Cardiac septum (tissue), 1 donor: ENCODE results near the gene RAB35. TPM values are rescaled to one million over a fixed set of nuclear protein-coding genes. Genes with fewer than 3 reads are reported as not detected.
"Not testable (repeated sequence)": the region's sequence is repeated elsewhere in the genome, so short reads cannot be mapped to it uniquely, and the experiment has no call there.

Experiments
- DNase-seq: peaks from one replicate; pipeline ENCODE4 v3.0.0-alpha.2; 2020; ENCODE audit warnings: low spot score
- intact Hi-C: fragments of 100-400 bp; cut with DNase I; formaldehyde crosslinking; loops from one replicate; pipeline ENCODE4 v1.14.0; 2022
- total RNA-seq: library from RNA; stranded (reverse); fragmentation: NEBNext Ultra II Directional; extraction: Animal tissue kit (Norgen Biotek cat#: 25700); gene quantifications from one replicate; pipeline ENCODE4 v1.2.1, GENCODE V29; 2021
- donor health status: DM: no; HTN: no; CAD: no.

The RAB35 gene
- total RNA-seq, 1 donor from 2014 or later, result 33.0 TPM

DNA sequence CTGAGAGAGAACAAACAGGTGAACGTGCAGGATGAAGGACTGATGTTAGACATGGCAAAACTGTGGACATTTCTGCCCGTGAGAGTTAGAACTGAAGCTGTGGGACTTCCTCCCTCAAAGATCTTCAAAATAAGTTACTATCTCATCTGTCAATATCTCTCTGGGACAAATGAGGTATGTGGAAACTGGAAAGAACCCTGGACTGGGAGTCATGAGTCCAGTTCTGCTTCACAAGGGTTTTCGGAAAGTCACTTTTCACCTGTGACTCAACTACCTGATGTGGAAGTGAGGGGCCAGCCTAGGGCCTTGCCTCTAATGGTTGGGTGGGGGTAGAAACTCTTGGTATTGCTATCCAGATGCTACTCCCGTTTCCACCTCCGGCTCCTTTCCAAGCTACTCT, 47.3 kb downstream of the RAB35 start:
- intact Hi-C loops, result no loop called here
- DNase-seq, result no peak

DNA sequence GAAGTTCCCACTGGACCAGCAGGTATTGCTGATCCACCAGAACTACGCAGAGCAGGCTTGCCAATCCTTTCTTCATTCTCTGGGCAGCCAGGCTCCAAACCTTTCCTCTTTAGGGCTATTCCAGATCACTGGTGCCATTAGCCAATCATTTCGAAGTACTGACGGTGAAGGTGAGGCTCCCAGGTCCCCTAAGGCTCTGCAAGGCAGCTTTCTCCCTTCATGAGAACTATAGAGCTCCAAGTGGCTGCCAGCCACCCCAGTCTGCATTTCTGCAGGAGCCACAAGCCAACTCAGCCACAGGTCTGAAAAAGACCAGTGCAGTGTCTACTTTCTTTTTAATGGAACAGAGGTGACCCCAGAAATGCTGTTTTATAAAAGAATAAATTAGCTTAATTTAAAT, 48.7 kb downstream of the RAB35 start:
- DNase-seq, result no peak
- intact Hi-C loops, result no loop called here

DNA sequence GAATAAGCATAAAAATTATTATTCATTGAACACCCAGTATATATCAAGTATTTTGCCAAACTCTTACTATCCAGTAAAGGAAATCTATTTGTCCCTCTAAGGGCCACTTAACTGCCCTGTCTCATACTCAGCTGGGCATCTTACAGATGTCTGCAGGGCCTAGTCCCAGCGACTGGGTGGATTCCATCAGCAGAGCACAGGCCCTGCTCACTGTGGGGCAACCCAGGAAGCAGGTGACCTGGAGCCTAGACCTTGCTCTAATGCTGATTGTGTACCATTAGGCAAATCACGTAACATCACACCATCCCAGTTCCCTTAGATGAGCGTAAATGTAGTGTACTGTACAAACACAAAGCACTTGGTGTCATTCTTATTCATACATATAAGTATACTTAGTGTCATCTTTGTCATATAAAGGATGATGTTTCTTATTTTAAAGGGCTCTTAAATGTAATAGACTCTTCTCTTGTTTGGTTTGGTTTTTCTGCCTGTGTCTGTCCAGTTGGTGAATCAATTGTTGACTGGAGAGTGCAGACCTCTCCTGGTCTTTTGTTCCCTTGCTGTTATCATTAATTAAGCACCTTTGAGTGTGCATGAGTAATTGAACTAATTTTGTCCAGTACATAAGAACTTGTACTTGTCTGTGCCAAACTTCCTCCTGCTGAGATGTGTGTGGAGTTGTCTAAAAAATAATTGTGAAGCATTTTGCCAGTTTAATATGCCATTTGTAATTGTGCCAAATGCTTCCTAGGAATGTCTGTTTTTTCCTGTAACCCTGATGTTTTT, 49.3 kb downstream of the RAB35 start:
- no peak for DNase-seq
- intact Hi-C loops, result no loop called here

DNA sequence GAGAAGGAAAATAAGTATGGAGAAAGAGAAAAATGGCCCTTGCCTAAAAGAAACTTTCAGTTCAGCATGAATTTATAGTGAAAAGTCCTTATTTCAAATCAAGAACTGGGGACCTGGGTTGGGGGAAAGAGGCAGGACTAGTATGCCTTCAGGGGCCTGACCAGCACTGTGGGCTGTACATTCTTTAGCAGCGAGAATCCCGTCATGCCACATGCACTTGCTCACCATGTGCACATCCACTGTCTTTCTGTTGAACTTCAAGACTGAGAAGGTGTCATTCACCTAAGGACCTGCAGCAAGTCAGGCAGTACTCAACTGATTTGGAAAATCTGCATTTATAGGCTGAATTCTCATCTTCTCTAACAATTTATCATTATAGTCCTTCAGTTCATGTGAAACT, 50.2 kb downstream of the RAB35 start:
- no peak for DNase-seq
- intact Hi-C loops, result no loop called here

DNA sequence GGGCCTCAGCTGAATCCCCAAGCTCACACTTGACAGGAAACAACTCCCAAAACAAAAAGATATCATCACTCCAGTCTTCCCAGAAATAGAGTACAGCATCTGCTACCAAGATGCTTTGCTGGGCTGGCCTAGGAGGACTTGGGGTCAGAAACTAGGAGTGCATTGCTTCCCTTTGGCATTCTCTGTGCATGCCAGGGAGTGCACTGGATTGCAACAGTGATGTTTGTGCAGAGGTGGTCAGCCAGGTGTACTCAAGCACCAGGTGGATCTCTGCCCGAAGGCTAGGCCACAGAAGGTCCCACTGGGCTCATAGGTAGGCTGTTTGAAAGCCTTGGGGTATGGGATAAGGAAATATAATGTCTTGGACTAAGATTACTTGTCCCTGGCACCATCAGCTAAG, 51.1 kb downstream of the RAB35 start:
- intact Hi-C loops, result no loop called here

DNA sequence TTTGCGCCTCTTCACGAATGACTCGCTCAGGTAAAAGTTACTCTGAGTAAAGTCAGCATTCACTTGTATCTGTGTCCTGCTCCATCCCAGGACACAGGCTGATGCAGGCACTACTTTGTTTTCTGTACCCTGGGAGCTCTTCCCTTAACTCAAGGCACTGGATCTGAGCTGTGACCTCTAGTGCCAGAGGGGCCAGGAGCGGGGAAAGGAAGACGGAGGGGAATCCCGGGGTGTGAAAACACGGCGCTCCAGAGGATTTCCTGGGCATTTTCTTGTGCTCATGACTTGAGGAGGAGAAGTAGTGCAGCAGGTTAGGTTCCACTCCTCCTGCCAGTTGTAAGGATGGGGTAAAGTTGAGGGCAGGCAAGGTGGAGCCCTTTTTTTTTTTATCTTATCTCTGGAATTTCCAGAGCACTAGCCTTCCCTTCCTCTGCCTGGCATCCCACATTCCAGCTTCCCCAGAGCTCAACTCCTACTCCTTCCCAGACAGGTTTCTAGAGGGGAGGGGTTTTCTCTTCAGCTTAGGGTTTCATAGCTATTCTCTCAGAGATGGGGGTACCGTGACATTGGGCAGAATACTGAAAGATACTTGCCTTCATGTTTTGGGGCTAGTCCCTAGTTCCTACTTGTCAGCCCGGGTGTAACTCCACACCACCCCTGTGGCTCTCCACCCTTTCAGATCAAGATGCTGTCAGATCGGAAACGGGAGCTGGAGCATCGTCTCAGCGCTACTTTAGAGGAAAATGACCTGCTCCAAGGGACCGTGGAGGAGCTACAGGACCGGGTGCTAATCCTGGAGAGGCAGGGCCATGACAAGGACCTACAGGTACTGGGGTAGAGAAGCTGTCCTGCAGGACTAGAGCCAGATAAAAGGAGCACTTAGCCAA, 52.3 kb downstream of the RAB35 start:
- DNase-seq, result no peak
- intact Hi-C loops, result no loop called here

More for the DNA sequence above, 51.1 kb downstream of the RAB35 start:
- DNase-seq, result no peak

DNA sequence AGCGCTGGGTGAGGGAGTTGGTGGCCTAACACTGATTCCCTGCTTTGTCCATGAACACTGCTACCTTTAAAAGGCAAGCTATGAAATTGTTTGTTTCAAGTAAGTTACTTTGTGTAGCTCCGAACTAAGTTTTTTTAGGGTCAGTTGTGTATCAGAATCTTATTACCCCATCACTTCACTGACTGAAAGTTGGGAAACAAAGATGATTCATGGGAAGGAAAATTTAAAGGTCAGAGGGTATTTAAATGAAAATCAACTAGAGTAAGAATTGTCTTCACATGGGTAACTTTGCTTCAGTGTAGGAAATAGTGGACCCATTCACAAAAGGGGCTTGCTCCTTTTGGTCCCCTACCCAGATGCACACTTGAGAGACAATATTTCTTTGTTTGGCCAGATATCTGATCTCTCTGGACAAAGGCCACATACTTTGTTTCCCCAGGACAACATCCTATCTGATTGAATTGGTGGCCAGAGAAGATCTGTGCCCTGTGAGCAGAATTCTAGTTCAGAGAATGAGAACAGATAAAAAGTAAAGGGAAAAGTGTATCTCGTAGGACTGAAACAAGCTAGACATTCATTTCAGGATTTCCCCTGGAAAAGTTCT, 53.5 kb downstream of the RAB35 start:
- DNase-seq, result no peak
- intact Hi-C loops, result no loop called here

DNA sequence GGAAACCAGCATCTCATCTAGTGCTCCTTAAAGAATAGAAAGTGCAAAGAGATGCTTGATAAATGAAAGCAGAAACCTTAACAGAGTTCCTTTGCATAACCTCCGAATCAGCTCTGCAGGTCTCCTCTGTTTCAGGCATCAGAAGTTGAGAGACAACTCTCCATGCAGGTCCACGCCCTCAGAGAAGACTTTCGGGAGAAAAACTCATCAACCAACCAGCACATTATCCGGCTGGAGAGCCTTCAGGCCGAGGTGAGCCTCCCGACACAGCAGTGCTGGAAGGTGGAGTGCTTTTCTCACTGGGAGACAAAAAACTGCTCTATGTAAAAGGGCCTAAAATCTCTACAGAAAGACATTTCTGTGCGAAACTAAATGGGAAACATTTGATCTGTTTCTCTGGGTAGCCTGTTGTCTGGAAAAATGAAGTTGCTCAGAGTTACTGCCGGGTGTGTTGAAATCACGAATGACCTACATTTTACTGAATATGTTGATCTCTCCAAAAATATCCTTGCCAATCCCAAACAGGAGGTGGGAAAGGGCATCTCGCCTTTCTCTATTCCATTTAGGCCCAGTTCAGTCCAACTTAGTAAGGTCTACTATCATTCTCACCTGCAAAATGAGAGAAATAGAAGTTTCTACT, 54.9 kb downstream of the RAB35 start:
- no peak for DNase-seq
- intact Hi-C loops, result no loop called here

DNA sequence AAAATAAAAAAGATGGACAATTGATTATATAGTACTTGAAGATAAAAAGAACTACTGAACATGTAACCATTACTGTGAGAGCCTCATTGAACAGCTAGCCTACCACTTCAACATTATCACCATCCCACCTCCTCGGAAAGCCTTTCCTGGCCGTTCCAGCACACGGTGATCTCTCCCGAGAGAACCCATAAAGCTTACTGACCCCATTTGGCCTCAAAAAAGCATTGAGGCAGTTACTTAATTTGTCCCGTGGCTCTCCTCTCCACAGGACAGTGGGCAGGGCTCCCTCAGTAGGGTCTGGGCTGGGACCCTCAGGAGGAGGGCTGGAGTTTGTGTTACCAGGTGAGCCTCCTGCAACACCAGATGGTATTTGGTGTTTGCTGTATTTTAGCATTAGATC, 55.8 kb downstream of the RAB35 start:
- intact Hi-C loops, result no loop called here
- DNase-seq, result no peak

DNA sequence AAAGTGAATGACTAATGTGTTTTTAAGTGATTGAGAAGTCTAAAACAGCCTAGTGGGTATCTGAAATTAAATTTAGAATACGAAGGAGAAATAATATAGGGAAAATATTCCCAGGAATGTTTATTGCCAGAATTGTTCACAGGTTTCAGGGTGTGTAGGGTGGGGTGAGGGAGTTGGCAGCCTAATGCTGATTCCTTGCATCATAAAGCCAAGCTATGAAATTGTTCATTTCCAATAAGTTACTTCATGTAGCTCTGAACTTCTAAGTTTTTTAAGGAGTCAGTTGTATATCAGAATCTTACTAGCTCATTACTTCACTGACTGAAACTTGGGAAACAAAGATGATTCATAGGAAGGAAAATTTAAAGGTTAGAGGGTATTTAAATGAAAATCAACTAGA, 56.4 kb downstream of the RAB35 start:
- intact Hi-C loops, result no loop called here
- no peak for DNase-seq

DNA sequence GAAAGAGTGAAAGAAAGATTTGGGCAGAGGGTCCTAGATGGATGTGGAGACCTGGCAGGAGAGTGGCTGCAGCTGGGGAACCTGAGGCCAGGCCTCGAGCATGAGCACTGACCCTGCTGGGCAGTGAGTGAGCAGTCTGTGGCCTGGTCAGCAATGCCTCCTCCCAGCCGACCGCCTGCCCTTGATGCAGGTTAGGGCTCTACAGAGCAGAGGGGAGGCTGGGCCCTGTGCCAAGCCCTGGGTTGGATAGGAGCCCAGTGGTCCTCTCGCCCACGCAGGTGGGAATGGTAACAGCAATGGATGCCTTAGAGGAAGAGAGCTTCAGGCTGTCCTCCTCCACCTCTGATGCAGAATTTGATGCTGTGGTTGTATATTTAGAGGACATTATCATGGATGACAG, 59.8 kb downstream of the RAB35 start:
- DNase-seq, result no peak
- intact Hi-C loops, result no loop called here

DNA sequence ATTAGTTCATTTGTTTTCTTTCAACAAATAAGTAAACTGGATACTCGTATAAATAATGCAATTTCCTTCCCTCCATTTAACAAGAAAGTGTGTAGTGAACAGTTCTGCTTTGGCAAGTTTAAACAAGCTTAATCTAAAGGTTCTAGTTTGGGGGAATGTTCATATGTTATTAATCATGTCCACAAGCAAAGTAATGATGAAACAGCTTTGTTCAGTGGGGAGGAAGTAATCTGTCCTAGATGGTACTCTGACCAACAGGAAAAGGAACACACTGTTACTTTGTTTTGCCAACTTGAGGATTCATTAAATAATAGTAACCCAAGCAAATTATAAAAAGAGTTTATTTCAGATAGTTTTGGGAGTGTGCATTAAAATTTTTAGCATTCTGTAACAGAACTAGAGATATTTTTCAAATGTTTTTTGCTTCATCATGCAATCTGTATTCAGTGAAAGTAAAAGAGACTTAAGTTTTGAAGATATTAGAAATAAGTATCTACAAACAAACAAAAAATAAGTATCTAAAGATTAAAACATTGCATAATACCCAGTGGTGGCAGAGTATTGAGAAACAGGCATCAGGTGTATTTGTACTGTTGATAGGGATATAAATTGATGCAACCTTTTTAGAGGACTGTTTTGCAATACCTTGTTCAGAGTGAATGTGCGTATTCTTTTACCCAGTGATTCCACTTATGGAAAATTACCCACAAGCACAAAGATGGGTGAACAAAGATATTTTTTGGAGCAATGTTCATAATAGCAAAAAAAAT, 61.1 kb downstream of the RAB35 start:
- intact Hi-C loops, result no loop called here
- DNase-seq, result no peak

DNA sequence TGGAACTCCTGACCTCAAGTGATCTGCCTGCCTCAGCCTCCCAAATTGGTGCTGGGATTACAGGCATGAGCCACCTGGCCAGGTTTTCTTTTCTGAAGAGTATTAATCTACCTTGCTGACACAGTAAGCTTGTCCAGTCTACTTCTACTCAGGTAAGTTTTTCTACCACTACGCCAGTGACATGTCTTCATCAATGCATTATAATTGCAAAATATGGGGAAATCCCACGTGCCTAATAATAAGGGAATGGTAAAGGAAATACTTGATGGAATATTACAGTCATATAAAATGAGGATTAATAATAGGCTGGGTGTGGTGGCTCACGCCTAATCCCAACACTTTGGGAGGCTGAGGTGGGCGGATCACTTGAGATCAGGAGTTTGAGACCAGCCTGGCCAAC, 62.3 kb downstream of the RAB35 start:
- no peak for DNase-seq
- intact Hi-C loops, result no loop called here

DNA sequence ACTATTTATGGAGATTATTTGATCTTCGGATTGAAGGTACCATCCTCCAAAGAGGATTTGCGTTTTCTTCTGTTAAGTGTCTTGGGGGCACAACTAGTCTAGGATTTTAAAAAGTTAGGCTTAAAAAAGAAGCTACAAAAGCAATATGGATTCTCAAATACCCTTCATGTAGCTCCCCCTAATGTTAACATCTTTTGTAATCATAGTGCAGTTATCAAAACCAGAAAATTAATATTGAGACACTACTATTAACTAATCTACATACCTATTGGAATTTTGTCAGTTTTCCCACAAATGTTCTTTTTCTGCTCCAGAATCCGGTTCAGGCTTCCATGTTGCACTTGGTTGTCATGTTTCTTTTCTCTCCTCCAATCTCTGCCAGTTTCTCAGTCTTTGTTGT, 65.0 kb downstream of the RAB35 start:
- no peak for DNase-seq
- intact Hi-C loops, result no loop called here

DNA sequence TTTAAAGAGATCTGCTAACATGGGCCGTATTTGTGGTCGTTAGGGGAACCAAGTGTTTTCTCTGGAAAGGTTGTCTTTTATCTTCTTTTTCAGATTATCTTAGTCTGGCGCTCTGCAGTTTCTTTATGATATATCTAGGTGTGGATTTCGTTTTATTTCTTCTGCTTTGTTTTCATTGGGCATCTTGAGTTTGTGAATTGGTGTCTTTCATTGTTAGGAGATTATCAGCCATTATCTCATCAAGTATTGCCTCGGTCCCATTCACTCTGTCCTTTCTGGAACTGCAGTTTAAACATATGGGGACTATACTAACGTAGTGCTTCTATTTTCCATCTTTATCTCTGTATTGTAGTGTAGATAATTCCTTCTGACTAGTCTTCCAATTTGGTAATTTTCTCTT, 67.1 kb downstream of the RAB35 start:
- intact Hi-C loops, result no loop called here
- DNase-seq, result no peak

DNA sequence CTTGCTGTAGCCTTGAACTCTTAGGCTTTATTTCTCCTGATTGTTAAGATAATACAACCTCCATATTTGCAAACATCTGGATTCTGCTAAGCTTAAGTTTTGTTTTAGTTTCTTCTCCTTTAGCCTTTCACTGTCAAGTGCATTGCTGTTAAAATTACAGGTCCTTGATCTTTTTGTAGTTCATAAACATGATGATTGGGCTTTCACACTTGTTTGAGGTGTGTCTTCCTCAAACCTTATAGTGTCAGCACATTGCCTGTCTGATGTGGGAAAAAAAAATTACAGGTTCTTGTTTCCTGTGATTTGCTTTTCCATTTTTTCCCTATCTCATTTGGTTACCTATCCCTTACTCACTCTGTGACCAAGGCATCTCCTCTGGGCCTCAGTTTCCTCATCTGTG, 68.3 kb downstream of the RAB35 start:
- intact Hi-C loops, result no loop called here
- DNase-seq, result no peak

DNA sequence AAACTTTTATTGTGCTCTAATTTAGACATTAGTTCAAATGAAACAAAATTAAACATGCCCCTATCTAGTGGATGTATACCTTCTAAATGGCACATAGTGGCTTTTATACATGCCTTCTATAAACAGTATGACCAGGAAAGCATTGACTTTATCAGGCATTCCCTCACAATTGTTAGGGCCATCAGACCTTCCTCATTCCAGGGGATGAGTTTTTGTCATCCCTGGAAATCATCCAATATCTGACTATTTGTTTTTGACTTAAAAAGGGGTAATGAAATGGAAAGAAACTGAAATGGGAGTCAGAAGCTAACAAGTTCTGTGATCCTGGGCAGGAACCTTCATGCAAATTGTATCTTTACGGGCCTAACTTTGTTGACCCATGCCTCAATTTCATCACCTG, 69.5 kb downstream of the RAB35 start:
- intact Hi-C loops, result no loop called here
- no peak for DNase-seq

DNA sequence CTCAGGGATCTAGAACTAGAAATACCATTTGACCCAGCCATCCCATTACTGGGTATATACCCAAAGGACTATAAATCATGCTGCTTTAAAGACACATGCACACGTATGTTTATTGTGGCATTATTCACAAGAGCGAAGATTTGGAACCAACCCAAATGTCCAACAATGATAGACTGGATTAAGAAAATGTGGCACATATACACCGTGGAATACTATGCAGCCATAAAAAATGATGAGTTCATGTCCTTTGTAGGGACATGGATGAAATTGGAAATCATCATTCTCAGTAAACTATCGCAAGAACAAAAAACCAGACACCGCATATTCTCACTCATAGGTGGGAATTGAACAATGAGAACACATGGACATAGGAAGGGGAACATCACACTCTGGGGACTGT, 71.2 kb downstream of the RAB35 start:
- DNase-seq, intact Hi-C loops: not testable (repeated sequence)
